H1 (cell line): ENCODE measurements around the gene GALNT13. TPM values are rescaled to one million over a fixed set of nuclear protein-coding genes. Genes with fewer than 3 reads are reported as not detected.

Experiments used
- CTCF ChIA-PET: fragments of 300-600 bp; sonication (Branson Sonifier 250); formaldehyde crosslinking; loops from one replicate; lab custom pipeline; 2021; ENCODE audit not compliant: partially characterized antibody; lab: Charles Lee
- POLR2A ChIA-PET: fragments of 300-600 bp; sonication (Branson Sonifier 250); formaldehyde crosslinking; loops from one replicate; lab custom pipeline; 2021; ENCODE audit warnings: inconsistent platforms; ENCODE audit not compliant: partially characterized antibody; lab: Charles Lee
- DNase-seq, 2 experiments: peaks; one replicate each; pipeline versions ENCODE4 v3.0.0 to v3.0.0-alpha.2; 2010 to 2022; ENCODE audit warnings: low spot score in 2 of 2, low read depth in 1 of 2, mixed read lengths in 1 of 2
- FAIRE-seq: peaks from 2 replicates; lab custom pipeline; 2011; peaks lifted over from hg19 to GRCh38; lab: Jason Lieb, UNC
- H2AFZ ChIP-seq: 2 replicates; pipeline ENCODE4 v1.8.1; 2012; ENCODE audit warnings: low read length, inconsistent platforms
- H2AK5ac ChIP-seq: 2 replicates; pipeline ENCODE4 v1.6.1; 2013; ENCODE audit warnings: low read depth, low read length
- H2BK120ac ChIP-seq: replicated peaks from 2 replicates; pipeline ENCODE3; 2013; ENCODE audit warnings: low read depth, low read length, inconsistent platforms
- H2BK12ac ChIP-seq: 2 replicates; pipeline ENCODE4 v1.6.1; 2013; ENCODE audit warnings: low read depth, low read length
- H2BK15ac ChIP-seq: 2 replicates; pipeline ENCODE4 v1.6.1; 2013; ENCODE audit warnings: low read length
- H2BK20ac ChIP-seq: 2 replicates; pipeline ENCODE4 v1.6.1; 2013; ENCODE audit warnings: low read length
- H2BK5ac ChIP-seq: 2 replicates; pipeline ENCODE4 v1.6.1; 2013; ENCODE audit warnings: low read depth, low read length
- H3K14ac ChIP-seq: 2 replicates; pipeline ENCODE4 v1.6.1; 2013; ENCODE audit warnings: inconsistent platforms; ENCODE audit not compliant: insufficient read length
- H3K18ac ChIP-seq: 2 replicates; pipeline ENCODE4 v1.6.1; 2013; ENCODE audit warnings: low read length; ENCODE audit errors: extremely low read depth
- H3K23ac ChIP-seq: 2 replicates; pipeline ENCODE4 v1.6.1; 2013; ENCODE audit warnings: inconsistent platforms; ENCODE audit not compliant: insufficient read length
- H3K23me2 ChIP-seq: 2 replicates; pipeline ENCODE4 v1.6.1; 2013; ENCODE audit warnings: low read depth, low read length
- H3K27ac ChIP-seq: 2 replicates; pipeline ENCODE4 v1.6.1; 2011; ENCODE audit warnings: low read depth, low read length, inconsistent platforms
- H3K27me3 ChIP-seq, 4 experiments: replicated peaks in 1 of 4; 1 replicate in 1 of 4; 2 replicates in 3 of 4; pipeline versions ENCODE4 v1.6.1 to v1.8.1; 2011 to 2013; ENCODE audit warnings: low read length in 3 of 4, mild to moderate bottlenecking in 3 of 4, inconsistent platforms in 2 of 4, mixed read lengths in 2 of 4, moderate library complexity in 1 of 4; ENCODE audit not compliant: control insufficient read depth in 3 of 4, insufficient read depth in 3 of 4; ENCODE audit errors: extremely low read depth in 1 of 4
- H3K36me3 ChIP-seq, 4 experiments: 2 replicates each; pipeline versions ENCODE4 v1.6.1 to v1.8.1; 2011 to 2013; ENCODE audit warnings: mild to moderate bottlenecking in 4 of 4, low read length in 3 of 4, moderate library complexity in 2 of 4, control low read depth in 1 of 4, inconsistent platforms in 1 of 4; ENCODE audit not compliant: insufficient read depth in 4 of 4, control insufficient read depth in 2 of 4
- H3K4ac ChIP-seq: replicated peaks from 2 replicates; pipeline ENCODE3; 2013; ENCODE audit warnings: low read length, low read depth, mixed read lengths, inconsistent platforms; ENCODE audit not compliant: insufficient read length
- H3K4me1 ChIP-seq, 4 experiments: replicated peaks in 1 of 4; 1 replicate in 1 of 4; 2 replicates in 3 of 4; pipeline versions ENCODE4 v1.6.1 to v1.8.1; 2011 to 2013; ENCODE audit warnings: low read length in 3 of 4, inconsistent platforms in 2 of 4, mixed read lengths in 1 of 4; ENCODE audit not compliant: insufficient read depth in 4 of 4, control insufficient read depth in 3 of 4
- H3K4me2 ChIP-seq, 2 experiments: 2 replicates each; pipeline versions ENCODE4 v1.6.1 to v1.8.1; 2011 to 2013; ENCODE audit warnings: low read depth in 2 of 2, low read length in 2 of 2, control low read depth in 1 of 2, inconsistent platforms in 1 of 2, mild to moderate bottlenecking in 1 of 2; ENCODE audit not compliant: insufficient read depth in 1 of 2
- H3K4me3 ChIP-seq, 4 experiments: fragments of 200-600, 300-600 bp in 1 of 4; sonication (generic), shearing (Covaris generic), sonication (Bioruptor Twin) in 1 of 4; 2 replicates each; pipeline versions ENCODE4 v1.5.1 to v1.8.1; 2011 to 2016; ENCODE audit warnings: low read length in 4 of 4, low read depth in 3 of 4, control low read depth in 2 of 4, inconsistent platforms in 2 of 4, mild to moderate bottlenecking in 2 of 4, mixed read lengths in 1 of 4, moderate library complexity in 1 of 4; ENCODE audit not compliant: insufficient read depth in 2 of 4; ENCODE audit errors: extremely low read depth in 1 of 4
- H3K56ac ChIP-seq: replicated peaks from 2 replicates; pipeline ENCODE3; 2013; ENCODE audit warnings: low read depth, mild to moderate bottlenecking, mixed read lengths, low read length, inconsistent platforms; ENCODE audit not compliant: insufficient read length
- H3K79me1 ChIP-seq: 2 replicates; pipeline ENCODE4 v1.6.1; 2013; ENCODE audit warnings: low read depth, low read length, control low read depth
- H3K79me2 ChIP-seq, 2 experiments: 2 replicates each; pipeline versions ENCODE4 v1.6.1 to v1.8.1; 2012 to 2013; ENCODE audit warnings: low read length in 2 of 2, mild to moderate bottlenecking in 2 of 2, inconsistent platforms in 1 of 2; ENCODE audit not compliant: insufficient read depth in 2 of 2, control insufficient read depth in 1 of 2
- H3K9ac ChIP-seq, 4 experiments: replicated peaks in 1 of 4; 1 replicate in 1 of 4; 2 replicates in 3 of 4; pipeline versions ENCODE4 v1.6.1 to v1.8.1; 2011 to 2013; ENCODE audit warnings: low read depth in 3 of 4, low read length in 3 of 4, control low read depth in 2 of 4, mild to moderate bottlenecking in 2 of 4, moderate library complexity in 2 of 4, inconsistent platforms in 1 of 4; ENCODE audit errors: extremely low read depth in 1 of 4
- H3K9me3 ChIP-seq, 2 experiments: 2 replicates each; pipeline versions ENCODE4 v1.6.1 to v1.8.1; 2012 to 2013; ENCODE audit warnings: mild to moderate bottlenecking in 2 of 2, moderate library complexity in 2 of 2, control low read depth in 1 of 2, inconsistent platforms in 1 of 2, low read depth in 1 of 2, low read length in 1 of 2, mixed read lengths in 1 of 2; ENCODE audit not compliant: insufficient read depth in 2 of 2
- H4K20me1 ChIP-seq, 2 experiments: replicated peaks in 1 of 2; 2 replicates each; pipeline versions ENCODE3 to v1.8.1; 2011 to 2013; ENCODE audit warnings: inconsistent platforms in 2 of 2, low read length in 2 of 2, mild to moderate bottlenecking in 1 of 2; ENCODE audit not compliant: insufficient read depth in 2 of 2, control insufficient read depth in 1 of 2
- H4K5ac ChIP-seq: 2 replicates; pipeline ENCODE4 v1.6.1; 2013; ENCODE audit warnings: low read length, low read depth, mixed read lengths, inconsistent platforms; ENCODE audit not compliant: insufficient read length
- H4K8ac ChIP-seq: 2 replicates; pipeline ENCODE4 v1.8.0; 2013; ENCODE audit warnings: mild to moderate bottlenecking, moderate library complexity, low read length, inconsistent platforms; ENCODE audit not compliant: insufficient read depth; ENCODE audit errors: extremely low read depth
- H4K91ac ChIP-seq: replicated peaks from 2 replicates; pipeline ENCODE3; 2013; ENCODE audit warnings: low read length, mixed read lengths, inconsistent platforms; ENCODE audit not compliant: insufficient read length
- GABPA ChIP-seq: IDR thresholded peaks from 2 replicates; pipeline ENCODE4 v1.6.1; 2011; ENCODE audit warnings: mild to moderate bottlenecking, low read length, moderate library complexity, borderline replicate concordance; ENCODE audit not compliant: insufficient read depth
- HDAC2 ChIP-seq, 2 experiments: fragments of 300-600 bp in 1 of 2; sonication (generic) in 1 of 2; IDR thresholded peaks; 2 replicates each; pipeline ENCODE4 v1.6.1; 2011 to 2012; ENCODE audit warnings: low read depth in 2 of 2, low read length in 2 of 2, mild to moderate bottlenecking in 2 of 2, moderate library complexity in 2 of 2, borderline replicate concordance in 1 of 2, inconsistent platforms in 1 of 2
- NANOG ChIP-seq: IDR thresholded peaks from 2 replicates; pipeline ENCODE4 v1.6.1; 2011; ENCODE audit warnings: low read length, low read depth, mild to moderate bottlenecking, inconsistent platforms; ENCODE audit not compliant: insufficient read depth, poor library complexity, severe bottlenecking
- PHF8 ChIP-seq: fragments of 200-600 bp; sonication (generic); conservative IDR thresholded peaks from 2 replicates; pipeline ENCODE4 v1.7.1; 2012; ENCODE audit warnings: low read depth, mild to moderate bottlenecking, inconsistent platforms, low read length, moderate library complexity
- RAD21 ChIP-seq, 2 experiments: IDR thresholded peaks in 1 of 2; conservative IDR thresholded peaks in 1 of 2; 2 replicates each; pipeline ENCODE4 v1.6.1; 2011; ENCODE audit warnings: low read depth in 2 of 2, low read length in 2 of 2, improper control_type of control experiment in 1 of 2, inconsistent platforms in 1 of 2, mild to moderate bottlenecking in 1 of 2, moderate library complexity in 1 of 2
- RBBP5 ChIP-seq: IDR thresholded peaks from 2 replicates; pipeline ENCODE4 v1.7.1; 2012; ENCODE audit warnings: low read depth, mild to moderate bottlenecking, inconsistent platforms, low read length, moderate library complexity, borderline replicate concordance
- SIX5 ChIP-seq: IDR thresholded peaks from 2 replicates; pipeline ENCODE4 v1.6.1; 2011; ENCODE audit warnings: mild to moderate bottlenecking, low read depth, low read length
- SP2 ChIP-seq: IDR thresholded peaks from 2 replicates; pipeline ENCODE4 v1.6.1; 2012; ENCODE audit warnings: mild to moderate bottlenecking, low read length, inconsistent platforms
- SUZ12 ChIP-seq: fragments of 200-600 bp; sonication (generic); IDR thresholded peaks from 2 replicates; pipeline ENCODE4 v1.6.1; 2012; ENCODE audit warnings: mild to moderate bottlenecking, inconsistent platforms, low read length, moderate library complexity, mixed read lengths
- TEAD4 ChIP-seq: IDR thresholded peaks from 2 replicates; pipeline ENCODE4 v1.6.1; 2012; ENCODE audit warnings: low read depth, low read length, inconsistent platforms, mixed read lengths
- WGBS, 2 experiments: shearing (Covaris generic) in 1 of 2; methylation state at CpG; one replicate each; pipeline versions ENCODE4 v1.1.6 to v1.1.7; 2013 to 2015; ENCODE audit warnings: low lambda C conversion rate in 2 of 2, mixed read lengths in 2 of 2, inconsistent platforms in 1 of 2, low coverage in 1 of 2, missing lambda C conversion rate in 1 of 2; ENCODE audit not compliant: insufficient replicate concordance in 2 of 2, insufficient coverage in 1 of 2, insufficient read length in 1 of 2; ENCODE audit errors: extremely low coverage in 1 of 2, missing lambda C conversion rate in 1 of 2; 5-methylcytosine and 5-hydroxymethylcytosine counted together
- polyA plus RNA-seq, 7 experiments: library from polyadenylated mRNA; depleted of rRNA in 3 of 7; stranded (reverse) in 5 of 7; unstranded in 2 of 7; fragments of >200 nt in 5 of 7; fragments of 200-250 nt in 2 of 7; gene quantifications; 1 replicate in 5 of 7; 2 replicates in 1 of 7; 4 replicates in 1 of 7; pipeline versions ENCODE4 v1.2.1 to v1.2.3, GENCODE V29; 2011 to 2013; ENCODE audit warnings: missing spikeins in 2 of 7, mixed read lengths in 2 of 7
- total RNA-seq: library from RNA; stranded (reverse); fragmentation: NEBNext Ultra II Directional; extraction: Animal tissue kit (Norgen Biotek cat#: 25700); gene quantifications from 2 replicates; pipeline ENCODE4 v1.2.1, GENCODE V29; 2021
- TF ChIP-seq, protein P1 (sequence below): IDR thresholded peaks from 2 replicates; pipeline ENCODE4 v1.6.1; 2012; ENCODE audit warnings: inconsistent platforms

The GALNT13 gene
- total and polyA plus RNA-seq, 2 of the 8 experiments (the other 6 are each of a cell fraction or from before 2014, with no cell fraction given): 3.2 to 9.6 TPM

- no peak overlapping the region for H2AFZ ChIP-seq
- H3K79me2 ChIP-seq: no peaks in the 10 kb centered on the region
- H3K9ac ChIP-seq: no peak overlapping the region
- no peaks in the 10 kb centered on the region for H3K79me1 ChIP-seq
- H2BK12ac ChIP-seq: no peak overlapping the region
- 76% methylated on average over 2 of the region's 2 CpGs; no CpG with 5 or more reads in 1 of the 2 experiments for WGBS, 2 experiments
- no peak overlapping the region for H2BK120ac ChIP-seq
- FAIRE-seq: no peak
- no peaks in the 10 kb centered on the region for H3K27me3 ChIP-seq
- no peak overlapping the region for H3K4me2 ChIP-seq
- no peak overlapping the region for H4K8ac ChIP-seq
- no peak for DNase-seq
- no peak overlapping the region for H4K5ac ChIP-seq
- H4K20me1 ChIP-seq: no peaks in the 10 kb centered on the region
- no peak overlapping the region for H3K4ac ChIP-seq
- no peak overlapping the region for H3K14ac ChIP-seq
- TF ChIP-seq RBBP5 (no peak), HDAC2 (IDR thresholded peaks at IDR 0.05; ENCODE audit: borderline replicate concordance in 1 of 2, low read depth in 2 of 2, low read length in 2 of 2) (no peak), RAD21 (IDR thresholded peaks at IDR 0.05 in 1 of 2, conservative IDR thresholded peaks at IDR 0.05 in 1 of 2; ENCODE audit: low read depth in 2 of 2, low read length in 2 of 2) (no peak), GABPA (no peak), NANOG (no peak), SIX5 (no peak), SP2 (no peak), TEAD4 (no peak), PHF8 (no peak), SUZ12 (no peak)
- TF ChIP-seq, protein P1, sequence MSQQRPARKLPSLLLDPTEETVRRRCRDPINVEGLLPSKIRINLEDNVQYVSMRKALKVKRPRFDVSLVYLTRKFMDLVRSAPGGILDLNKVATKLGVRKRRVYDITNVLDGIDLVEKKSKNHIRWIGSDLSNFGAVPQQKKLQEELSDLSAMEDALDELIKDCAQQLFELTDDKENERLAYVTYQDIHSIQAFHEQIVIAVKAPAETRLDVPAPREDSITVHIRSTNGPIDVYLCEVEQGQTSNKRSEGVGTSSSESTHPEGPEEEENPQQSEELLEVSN: no peak
- peaks cover 0 to 5% (median 2%) of the 10 kb centered on the region in 4 experiments; a peak in 2 of 7 replicates for H3K4me1 ChIP-seq
- H3K27ac ChIP-seq: no peak overlapping the region
- H3K23me2 ChIP-seq: no peaks in the 10 kb centered on the region
- ChIA-PET CTCF (interaction anchor here (1.0 kb wide), 2 partner anchors 18 to 26 kb away, joined by 3 to 6 read pairs; no protein-coding TSS in a partner anchor), POLR2A (no interaction called here)
- H3K36me3 ChIP-seq: no peaks in the 10 kb centered on the region
- no peak overlapping the region for H2BK15ac ChIP-seq
- H3K4me3 ChIP-seq: no peak overlapping the region
- H3K23ac ChIP-seq: no peak overlapping the region
- H2AK5ac ChIP-seq: no peak overlapping the region
- no peak overlapping the region for H2BK20ac ChIP-seq
- no peak overlapping the region for H3K18ac ChIP-seq
- no peak overlapping the region for H3K56ac ChIP-seq
- H4K91ac ChIP-seq: no peak overlapping the region
- no peaks in the 10 kb centered on the region for H3K9me3 ChIP-seq
- H2BK5ac ChIP-seq: no peak overlapping the region
Measured at GRCh38 chr2:154481336-154481735, 609.6 kb downstream of the GALNT13 start.
